WTC11 (cell line): ENCODE results near the gene GART. TPM values are rescaled to one million over a fixed set of nuclear protein-coding genes. Genes with fewer than 3 reads are reported as not detected.

Source experiments
- ATAC-seq: fragments of 200-7000 bp; cut with Tn5 transposase; 2 replicates; pipeline ENCODE4 v1.10.0; 2021; ENCODE audit warnings: mild to moderate bottlenecking, moderate library complexity
- CTCF ChIA-PET: fragments of 300-600 bp; sonication (Branson Sonifier 250); formaldehyde crosslinking; loops from one replicate; lab custom pipeline; 2021; ENCODE audit warnings: antibody characterized with exemption; lab: Charles Lee
- POLR2A ChIA-PET: fragments of 350-600 bp; sonication (Branson Sonifier 250); formaldehyde crosslinking; loops from one replicate; lab custom pipeline; 2021; ENCODE audit warnings: antibody characterized with exemption; lab: Charles Lee
- DNase-seq: peaks from one replicate; pipeline ENCODE4 v3.0.0; 2021; ENCODE audit warnings: low spot score
- H3K27ac Mint-ChIP-seq: 2 replicates; pipeline ENCODE4 v1.8.0; 2021; ENCODE audit warnings: mixed read lengths
- H3K27me3 Mint-ChIP-seq: 2 replicates; pipeline ENCODE4 v1.8.0; 2021; ENCODE audit warnings: low read depth, mild to moderate bottlenecking, moderate library complexity, mixed read lengths
- H3K36me3 Mint-ChIP-seq: 2 replicates; pipeline ENCODE4 v1.8.0; 2021; ENCODE audit warnings: mixed read lengths
- H3K4me1 Mint-ChIP-seq: 2 replicates; pipeline ENCODE4 v1.8.0; 2022; ENCODE audit warnings: mixed read lengths
- H3K4me3 Mint-ChIP-seq: 2 replicates; pipeline ENCODE4 v1.8.0; 2021; ENCODE audit warnings: mild to moderate bottlenecking, moderate library complexity, mixed read lengths
- H3K9me3 Mint-ChIP-seq: 2 replicates; pipeline ENCODE4 v1.8.0; 2021; ENCODE audit warnings: mixed read lengths
- AFF4 ChIP-seq: sonication (generic); formaldehyde crosslinking; IDR thresholded peaks from 2 replicates; pipeline ENCODE4 v1.8.1; 2023; ENCODE audit warnings: mild to moderate bottlenecking, missing genetic modification reagents, borderline replicate concordance
- ARID4B ChIP-seq: sonication (generic); formaldehyde crosslinking; IDR thresholded peaks from 2 replicates; pipeline ENCODE4 v1.8.0; 2023; ENCODE audit warnings: missing genetic modification reagents, mild to moderate bottlenecking, borderline replicate concordance
- ATF6 ChIP-seq: sonication (generic); formaldehyde crosslinking; IDR thresholded peaks from 2 replicates; pipeline ENCODE4 v1.8.1; 2023; ENCODE audit warnings: mild to moderate bottlenecking, missing genetic modification reagents
- CBFB ChIP-seq: sonication (generic); formaldehyde crosslinking; IDR thresholded peaks from 2 replicates; pipeline ENCODE4 v1.8.1; 2022; ENCODE audit warnings: mild to moderate bottlenecking, low read depth, missing genetic modification reagents
- CREM ChIP-seq: sonication (generic); formaldehyde crosslinking; IDR thresholded peaks from 2 replicates; pipeline ENCODE4 v1.8.1; 2022; ENCODE audit warnings: mild to moderate bottlenecking, missing genetic modification reagents, moderate library complexity
- CTCF ChIP-seq: fragments of 200-600 bp; IDR thresholded peaks from 2 replicates; pipeline ENCODE4 v1.8.0; 2022; ENCODE audit warnings: antibody characterized with exemption
- FOXJ3 ChIP-seq: sonication (generic); formaldehyde crosslinking; IDR thresholded peaks from 2 replicates; pipeline ENCODE4 v1.9.0; 2021; ENCODE audit warnings: missing genetic modification reagents, mild to moderate bottlenecking, borderline replicate concordance
- IRF2 ChIP-seq: sonication (generic); formaldehyde crosslinking; IDR thresholded peaks from 2 replicates; pipeline ENCODE4 v1.8.0; 2022; ENCODE audit warnings: low read depth, missing genetic modification reagents, borderline replicate concordance
- JAZF1 ChIP-seq: fragments of 250-450 bp; sonication (Bioruptor Pico); IDR thresholded peaks from 2 replicates; pipeline ENCODE4 v1.9.0; 2021; ENCODE audit warnings: moderate library complexity, mild to moderate bottlenecking, inconsistent platforms
- JUN ChIP-seq: sonication (generic); formaldehyde crosslinking; IDR thresholded peaks from 2 replicates; pipeline ENCODE4 v1.8.0; 2023; ENCODE audit warnings: mild to moderate bottlenecking, missing genetic modification reagents
- MXD4 ChIP-seq: fragments of 250-450 bp; sonication (Bioruptor Pico); IDR thresholded peaks from 2 replicates; pipeline ENCODE4 v1.8.0; 2021; ENCODE audit warnings: mild to moderate bottlenecking, moderate library complexity, borderline replicate concordance
- NFATC4 ChIP-seq: fragments of 250-450 bp; sonication (Bioruptor Pico); IDR thresholded peaks from 2 replicates; pipeline ENCODE4 v1.9.0; 2021; ENCODE audit warnings: mild to moderate bottlenecking
- NFE2L1 ChIP-seq: sonication (generic); formaldehyde crosslinking; IDR thresholded peaks from 2 replicates; pipeline ENCODE4 v1.8.1; 2023; ENCODE audit warnings: missing genetic modification reagents
- NR1H2 ChIP-seq: sonication (generic); formaldehyde crosslinking; IDR thresholded peaks from 2 replicates; pipeline ENCODE4 v1.9.0; 2021; ENCODE audit warnings: mild to moderate bottlenecking, moderate library complexity, missing genetic modification reagents
- NR3C1 ChIP-seq: sonication (generic); formaldehyde crosslinking; conservative IDR thresholded peaks from 2 replicates; pipeline ENCODE4 v1.8.1; 2023; ENCODE audit warnings: low read depth, mild to moderate bottlenecking, missing genetic modification reagents
- PRRX2 ChIP-seq: fragments of 250-450 bp; sonication (Bioruptor Pico); IDR thresholded peaks from 2 replicates; pipeline ENCODE4 v1.8.0; 2021; ENCODE audit warnings: mild to moderate bottlenecking
- RORB ChIP-seq: fragments of 250-450 bp; sonication (Bioruptor Pico); IDR thresholded peaks from 2 replicates; pipeline ENCODE4 v1.9.0; 2021; ENCODE audit warnings: mild to moderate bottlenecking
- SMAD4 ChIP-seq: sonication (generic); formaldehyde crosslinking; IDR thresholded peaks from 2 replicates; pipeline ENCODE4 v1.8.0; 2022; ENCODE audit warnings: mild to moderate bottlenecking, missing genetic modification reagents
- ZBTB21 ChIP-seq: sonication (generic); formaldehyde crosslinking; IDR thresholded peaks from 2 replicates; pipeline ENCODE4 v1.8.1; 2023; ENCODE audit warnings: mild to moderate bottlenecking, missing genetic modification reagents, borderline replicate concordance
- ZNF263 ChIP-seq: sonication (generic); formaldehyde crosslinking; IDR thresholded peaks from 2 replicates; pipeline ENCODE4 v1.8.1; 2022; ENCODE audit warnings: low read depth, mild to moderate bottlenecking, moderate library complexity, missing genetic modification reagents
- ZNF317 ChIP-seq: sonication (generic); formaldehyde crosslinking; IDR thresholded peaks from 2 replicates; pipeline ENCODE4 v1.8.1; 2023; ENCODE audit warnings: low read depth, mild to moderate bottlenecking, moderate library complexity, missing genetic modification reagents, borderline replicate concordance
- ZNF512 ChIP-seq: sonication (generic); formaldehyde crosslinking; IDR thresholded peaks from 2 replicates; pipeline ENCODE4 v1.8.1; 2022; ENCODE audit warnings: missing genetic modification reagents, borderline replicate concordance
- total RNA-seq: library from RNA; stranded (reverse); gene quantifications from 3 replicates; pipeline ENCODE4 v1.2.3, GENCODE V29; 2021

The GART gene
- total RNA-seq, 1 experiment from 2014 or later: 223 TPM

- H3K27ac Mint-ChIP-seq: peak overlapping the region; percentile 51; the same call in 1 of the 2 replicates
- H3K36me3 Mint-ChIP-seq: peaks cover 59% of the 10 kb centered on the region
- no peaks in the 10 kb centered on the region for H3K4me1 Mint-ChIP-seq
- ChIA-PET POLR2A (no interaction called here), CTCF (no interaction called here)
- DNase-seq: no peak
- H3K27me3 Mint-ChIP-seq: no peaks in the 10 kb centered on the region
- no peaks in the 10 kb centered on the region for H3K9me3 Mint-ChIP-seq
- TF ChIP-seq PRRX2 (CRISPR knock-in tag): no peak
- TF ChIP-seq FOXJ3: no peak
- TF ChIP-seq NR1H2 (CRISPR knock-in tag): no peak
- no peak for TF ChIP-seq RORB (CRISPR knock-in tag)
- no peak for TF ChIP-seq CREM
- no peak for TF ChIP-seq CTCF
- TF ChIP-seq NFE2L1 (CRISPR knock-in tag): no peak
- no peak for TF ChIP-seq CBFB (CRISPR knock-in tag)
- no peak for TF ChIP-seq NR3C1 (CRISPR knock-in tag)
- TF ChIP-seq, all 79 proteins: peak for 0
- no peak for ATAC-seq
- H3K4me3 Mint-ChIP-seq: no peak overlapping the region
Observed at GRCh38 chr21:33560965-33561364, 19.0 kb upstream of the GART start.

- no peak for TF ChIP-seq ZBTB21 (CRISPR knock-in tag)
- TF ChIP-seq MXD4 (CRISPR knock-in tag): no peak
- TF ChIP-seq SMAD4 (CRISPR knock-in tag): no peak
- TF ChIP-seq ZNF512 (CRISPR knock-in tag): no peak
- no peak for TF ChIP-seq JAZF1 (CRISPR knock-in tag)
- no peak for TF ChIP-seq NR3C1 (CRISPR knock-in tag)
- no peak for TF ChIP-seq JUN (CRISPR knock-in tag)
- TF ChIP-seq NFATC4 (CRISPR knock-in tag): no peak
- no peak for TF ChIP-seq ATF6 (CRISPR knock-in tag)
- TF ChIP-seq ARID4B: no peak
- TF ChIP-seq IRF2 (CRISPR knock-in tag): no peak
- TF ChIP-seq ZNF317 (CRISPR knock-in tag): no peak
- no peak for TF ChIP-seq ZNF263 (CRISPR knock-in tag)
- no peak for TF ChIP-seq AFF4 (CRISPR knock-in tag)
- TF ChIP-seq, all 79 proteins: peak for 0
- DNase-seq (no peak), ATAC-seq (no peak)
- H3K9me3 Mint-ChIP-seq: no peaks in the 10 kb centered on the region
- no peak overlapping the region for H3K4me3 Mint-ChIP-seq
- no peaks in the 10 kb centered on the region for H3K4me1 Mint-ChIP-seq
- CTCF ChIA-PET: no interaction called here
- H3K36me3 Mint-ChIP-seq: peaks cover 68% of the 10 kb centered on the region
- POLR2A ChIA-PET: no interaction called here
- no peaks in the 10 kb centered on the region for H3K27me3 Mint-ChIP-seq
- no peak overlapping the region for H3K27ac Mint-ChIP-seq
Observed at GRCh38 chr21:33559813-33560212, 17.9 kb upstream of the GART start.
